Trophoblast cell (in vitro differentiated cells and primary cell): Measurements from ENCODE around the gene BFAR.
"Not testable (repeated sequence)": the region's sequence is repeated elsewhere in the genome, so short reads cannot be mapped to it uniquely, and the experiment has no call there.

ENCODE experiments used
- DNase-seq, 2 donors: peaks; one replicate each; pipeline ENCODE4 v3.0.0-alpha.2; 2016
- H2AFZ ChIP-seq: 2 replicates; pipeline ENCODE4 v1.6.1; 2013; ENCODE audit warnings: low read length, moderate library complexity, mild to moderate bottlenecking; ENCODE audit not compliant: insufficient read depth, poor library complexity
- H2AK5ac ChIP-seq: 2 replicates; pipeline ENCODE4 v1.6.1; 2013; ENCODE audit warnings: mild to moderate bottlenecking, low read length
- H2BK120ac ChIP-seq: 2 replicates; pipeline ENCODE4 v1.6.1; 2013; ENCODE audit warnings: low read length, mild to moderate bottlenecking, moderate library complexity; ENCODE audit not compliant: insufficient read depth, poor library complexity
- H2BK12ac ChIP-seq: 2 replicates; pipeline ENCODE4 v1.6.1; 2013; ENCODE audit warnings: mild to moderate bottlenecking, low read length, moderate library complexity
- H2BK5ac ChIP-seq: 2 replicates; pipeline ENCODE4 v1.6.1; 2013; ENCODE audit warnings: low read length, low read depth, moderate library complexity, mild to moderate bottlenecking; ENCODE audit not compliant: poor library complexity
- H3K14ac ChIP-seq: 2 replicates; pipeline ENCODE4 v1.6.1; 2013; ENCODE audit warnings: mild to moderate bottlenecking, low read length
- H3K18ac ChIP-seq: 2 replicates; pipeline ENCODE4 v1.6.1; 2013; ENCODE audit warnings: mild to moderate bottlenecking, low read length
- H3K23ac ChIP-seq: 2 replicates; pipeline ENCODE4 v1.6.1; 2013; ENCODE audit warnings: low read length
- H3K27ac ChIP-seq: 2 replicates; pipeline ENCODE4 v1.5.1; 2013; ENCODE audit warnings: low read depth, mild to moderate bottlenecking, inconsistent platforms, low read length, moderate library complexity
- H3K27me3 ChIP-seq: 2 replicates; pipeline ENCODE4 v1.6.1; 2013; ENCODE audit warnings: inconsistent platforms, mild to moderate bottlenecking, low read length, moderate library complexity; ENCODE audit not compliant: insufficient read depth
- H3K36me3 ChIP-seq, 2 experiments: 1 replicate in 1 of 2; 2 replicates in 1 of 2; pipeline ENCODE4 v1.6.1; 2013; ENCODE audit warnings: low read length in 2 of 2, mild to moderate bottlenecking in 2 of 2, moderate library complexity in 1 of 2; ENCODE audit not compliant: insufficient read depth in 2 of 2, control insufficient read depth in 1 of 2
- H3K4ac ChIP-seq: 2 replicates; pipeline ENCODE4 v1.6.1; 2013; ENCODE audit warnings: low read depth, mild to moderate bottlenecking, low read length, moderate library complexity
- H3K4me1 ChIP-seq, 2 experiments: 1 replicate in 1 of 2; 2 replicates in 1 of 2; pipeline ENCODE4 v1.6.1; 2013; ENCODE audit warnings: low read length in 2 of 2, mild to moderate bottlenecking in 2 of 2, moderate library complexity in 1 of 2; ENCODE audit not compliant: insufficient read depth in 2 of 2, control insufficient read depth in 1 of 2
- H3K4me2 ChIP-seq: 2 replicates; pipeline ENCODE4 v1.6.1; 2013; ENCODE audit warnings: inconsistent platforms, mild to moderate bottlenecking, low read length, moderate library complexity
- H3K4me3 ChIP-seq: 2 replicates; pipeline ENCODE4 v1.5.1; 2013; ENCODE audit warnings: mild to moderate bottlenecking, low read depth, low read length, inconsistent platforms
- H3K79me1 ChIP-seq: one replicate; pipeline ENCODE4 v1.6.1; 2013; ENCODE audit warnings: low read length
- H3K79me2 ChIP-seq: 2 replicates; pipeline ENCODE4 v1.6.1; 2013; ENCODE audit warnings: low read length, mild to moderate bottlenecking; ENCODE audit not compliant: control insufficient read depth, insufficient read depth, poor library complexity
- H3K9ac ChIP-seq: 2 replicates; pipeline ENCODE4 v1.6.1; 2013; ENCODE audit warnings: mild to moderate bottlenecking, low read length
- H3K9me3 ChIP-seq: 2 replicates; pipeline ENCODE4 v1.6.1; 2013; ENCODE audit warnings: low read depth, mild to moderate bottlenecking, control low read depth, inconsistent platforms, low read length; ENCODE audit not compliant: insufficient read depth
- H4K12ac ChIP-seq: 2 replicates; pipeline ENCODE4 v1.6.1; 2013; ENCODE audit warnings: low read depth, mild to moderate bottlenecking, low read length, moderate library complexity
- H4K8ac ChIP-seq: 2 replicates; pipeline ENCODE4 v1.6.1; 2013; ENCODE audit warnings: low read depth, mild to moderate bottlenecking, low read length, moderate library complexity
- H4K91ac ChIP-seq: one replicate; pipeline ENCODE4 v1.6.1; 2013; ENCODE audit warnings: low read depth, mild to moderate bottlenecking, low read length, moderate library complexity
- WGBS: extraction: QIAGEN DNeasy Blood & Tissue Kit; methylation state at CpG from one replicate; pipeline ENCODE4 v1.1.7; 2013; ENCODE audit warnings: missing lambda C conversion rate; ENCODE audit not compliant: insufficient read length, insufficient coverage; ENCODE audit errors: extremely low coverage; 5-methylcytosine and 5-hydroxymethylcytosine counted together

The BFAR gene

GRCh38 chr16:14694129-14694528, 61.4 kb downstream of the BFAR start, which contains the start of gene PLA2G10:
Gene PLA2G10 (minus strand): TSS chr16:14694308. CDS start chr16:14694229, 79 bp downstream.
- not testable (repeated sequence) for H3K4ac ChIP-seq, H3K79me1 ChIP-seq, H2BK120ac ChIP-seq, H4K8ac ChIP-seq, H3K4me3 ChIP-seq, H3K9ac ChIP-seq, H3K27me3 ChIP-seq, H3K79me2 ChIP-seq, H4K12ac ChIP-seq, H2AK5ac ChIP-seq, H3K18ac ChIP-seq, H2BK5ac ChIP-seq, H2BK12ac ChIP-seq, H3K23ac ChIP-seq, DNase-seq, H3K4me1 ChIP-seq, H4K91ac ChIP-seq, H3K9me3 ChIP-seq, H3K36me3 ChIP-seq, H3K14ac ChIP-seq, H2AFZ ChIP-seq, H3K4me2 ChIP-seq, H3K27ac ChIP-seq
- no CpG with 5 or more reads among the region's 28 CpGs for WGBS

GRCh38 chr16:14701859-14702258, 69.1 kb downstream of the BFAR start:
- not testable (repeated sequence) for H3K23ac ChIP-seq, H2BK5ac ChIP-seq, H4K8ac ChIP-seq, H3K18ac ChIP-seq, H3K4me2 ChIP-seq, H3K79me2 ChIP-seq, H2AFZ ChIP-seq, H2BK12ac ChIP-seq, H2BK120ac ChIP-seq, H3K9me3 ChIP-seq, DNase-seq, H3K27ac ChIP-seq, H3K4me1 ChIP-seq, H4K91ac ChIP-seq, H3K14ac ChIP-seq, H3K79me1 ChIP-seq, H3K4me3 ChIP-seq, H3K27me3 ChIP-seq, H3K36me3 ChIP-seq, H3K4ac ChIP-seq, H4K12ac ChIP-seq, H2AK5ac ChIP-seq, H3K9ac ChIP-seq
- no CpG with 5 or more reads among the region's 7 CpGs for WGBS

GRCh38 chr16:14702672-14703071, 69.9 kb downstream of the BFAR start:
- not testable (repeated sequence) for H3K36me3 ChIP-seq, H3K27me3 ChIP-seq, H2BK12ac ChIP-seq, H3K4ac ChIP-seq, H3K27ac ChIP-seq, H3K79me2 ChIP-seq, H4K91ac ChIP-seq, H3K14ac ChIP-seq, H4K12ac ChIP-seq, H3K9ac ChIP-seq, DNase-seq, H3K4me3 ChIP-seq, H2BK5ac ChIP-seq, H3K9me3 ChIP-seq, H3K23ac ChIP-seq, H2AFZ ChIP-seq, H3K4me1 ChIP-seq, H4K8ac ChIP-seq, H2BK120ac ChIP-seq, H3K79me1 ChIP-seq, H3K18ac ChIP-seq, H2AK5ac ChIP-seq, H3K4me2 ChIP-seq
- WGBS = no CpG with 5 or more reads among the region's 11 CpGs

- H3K4ac ChIP-seq, H3K27ac ChIP-seq, H3K14ac ChIP-seq, H2BK120ac ChIP-seq, H3K79me2 ChIP-seq, H3K36me3 ChIP-seq, H2AK5ac ChIP-seq, DNase-seq, H3K18ac ChIP-seq, H3K9ac ChIP-seq, H3K4me3 ChIP-seq, H4K12ac ChIP-seq, H3K79me1 ChIP-seq, H3K23ac ChIP-seq, H2BK5ac ChIP-seq, H3K4me1 ChIP-seq, H2AFZ ChIP-seq, H3K4me2 ChIP-seq, H2BK12ac ChIP-seq, H3K27me3 ChIP-seq, H4K8ac ChIP-seq, H3K9me3 ChIP-seq, H4K91ac ChIP-seq: not testable (repeated sequence)
- no CpG with 5 or more reads among the region's 73 CpGs for WGBS
These were observed 70.6 kb downstream of the BFAR start, which contains the start of gene NPIPA3 for GRCh38 chr16:14703156-14704011. Gene NPIPA3 (plus strand): TSS chr16:14703411. CDS start chr16:14708944, 5,533 bp downstream.
